ENCODE results near the gene ATP5ME.

GRCh38 chr4:682490-683172 lies 8.6 kb upstream of the ATP5ME start:
- TF ChIP-seq POLR2A (IDR thresholded peaks at IDR 0.05; ENCODE audit: low read length) (peak; percentile 20), GATA1 (IDR thresholded peaks at IDR 0.05; ENCODE audit: low read depth, low read length) (no peak)

Measured in erythroblast (primary cell).